GM21786 (cell line): Measurements from ENCODE around the gene SLC25A52.
"Not testable (repeated sequence)": the region's sequence is repeated elsewhere in the genome, so short reads cannot be mapped to it uniquely, and the experiment has no call there.

Source experiments
- ATAC-seq: cut with Tn5 transposase; IDR thresholded peaks from one replicate; pipeline ENCODE4 v1.9.1; 2021; ENCODE audit not compliant: unreplicated experiment

SLC25A52 gene

GRCh38 chr18:31760695-31761094 is at the start of gene SLC25A52:
SLC25A52 (minus strand) TSS chr18:31760880; CDS start chr18:31760661, 219 bp downstream.
- no peak for ATAC-seq

GRCh38 chr18:31809049-31809448 is 48.4 kb upstream of the SLC25A52 start:
- ATAC-seq: not testable (repeated sequence)

GRCh38 chr18:31801078-31801477 is 40.4 kb upstream of the SLC25A52 start:
- ATAC-seq: no peak

- not testable (repeated sequence) for ATAC-seq
Observed at GRCh38 chr18:31799257-31799656, 38.6 kb upstream of the SLC25A52 start.

- no peak for ATAC-seq
Observed at GRCh38 chr18:31798399-31798798, 37.7 kb upstream of the SLC25A52 start.

- ATAC-seq: no peak
Observed at GRCh38 chr18:31795747-31796146, 35.1 kb upstream of the SLC25A52 start.

- ATAC-seq: no peak
Observed at GRCh38 chr18:31793531-31793930, 32.9 kb upstream of the SLC25A52 start.

GRCh38 chr18:31792580-31792911 is 31.9 kb upstream of the SLC25A52 start:
- no peak for ATAC-seq

- peak; percentile 97 for ATAC-seq
Observed at GRCh38 chr18:31791817-31792579, 31.3 kb upstream of the SLC25A52 start.

GRCh38 chr18:31789409-31789808 is 28.7 kb upstream of the SLC25A52 start:
- no peak for ATAC-seq

GRCh38 chr18:31783059-31783458 is 22.4 kb upstream of the SLC25A52 start:
- no peak for ATAC-seq

- ATAC-seq: no peak
Observed at GRCh38 chr18:31778391-31778950, 17.8 kb upstream of the SLC25A52 start.

- no peak for ATAC-seq
Observed at GRCh38 chr18:31776093-31776492, 15.4 kb upstream of the SLC25A52 start.

GRCh38 chr18:31774962-31775361 is 14.3 kb upstream of the SLC25A52 start:
- no peak for ATAC-seq

GRCh38 chr18:31774477-31774785 is 13.8 kb upstream of the SLC25A52 start:
- ATAC-seq: no peak

- no peak for ATAC-seq
Observed at GRCh38 chr18:31773774-31774476, 13.2 kb upstream of the SLC25A52 start.

GRCh38 chr18:31772699-31773098 is 12.0 kb upstream of the SLC25A52 start:
- no peak for ATAC-seq

- no peak for ATAC-seq
Observed at GRCh38 chr18:31750273-31750672, 10.4 kb downstream of the SLC25A52 start.

- ATAC-seq: no peak
Observed at GRCh38 chr18:31746396-31746795, 14.3 kb downstream of the SLC25A52 start.

GRCh38 chr18:31744321-31745067 is 16.2 kb downstream of the SLC25A52 start:
- no peak for ATAC-seq

GRCh38 chr18:31743600-31743999 is 17.1 kb downstream of the SLC25A52 start:
- not testable (repeated sequence) for ATAC-seq
